GM12892 (cell line): Measurements from ENCODE around the gene BRAT1.

Experiments used
- POLR2A ChIP-seq: IDR thresholded peaks from 2 replicates; pipeline ENCODE4 v1.6.1; 2011; ENCODE audit warnings: low read depth, low read length, control low read depth
- POLR2AphosphoS5 ChIP-seq: IDR thresholded peaks from 2 replicates; pipeline ENCODE4 v1.6.1; 2011; ENCODE audit warnings: low read depth, low read length, control low read depth
- TAF1 ChIP-seq: IDR thresholded peaks from 2 replicates; pipeline ENCODE4 v1.6.1; 2011; ENCODE audit warnings: low read depth, mild to moderate bottlenecking, control low read depth, low read length, borderline replicate concordance

- TF ChIP-seq POLR2A: no peak
- no peak for TF ChIP-seq POLR2AphosphoS5
- TF ChIP-seq TAF1: no peak
Observed at GRCh38 chr7:2503056-2503941, 52.0 kb downstream of the BRAT1 start.
